Measurements from ENCODE around the gene ZNF366. TPM values are rescaled to one million over a fixed set of nuclear protein-coding genes. Genes with fewer than 3 reads are reported as not detected.

Gene ZNF366
- total RNA-seq, 1 donor = not detected

GRCh38 chr5:72402381-72402890 is 104.8 kb downstream of the ZNF366 start:
- TF ChIP-seq, protein P1, sequence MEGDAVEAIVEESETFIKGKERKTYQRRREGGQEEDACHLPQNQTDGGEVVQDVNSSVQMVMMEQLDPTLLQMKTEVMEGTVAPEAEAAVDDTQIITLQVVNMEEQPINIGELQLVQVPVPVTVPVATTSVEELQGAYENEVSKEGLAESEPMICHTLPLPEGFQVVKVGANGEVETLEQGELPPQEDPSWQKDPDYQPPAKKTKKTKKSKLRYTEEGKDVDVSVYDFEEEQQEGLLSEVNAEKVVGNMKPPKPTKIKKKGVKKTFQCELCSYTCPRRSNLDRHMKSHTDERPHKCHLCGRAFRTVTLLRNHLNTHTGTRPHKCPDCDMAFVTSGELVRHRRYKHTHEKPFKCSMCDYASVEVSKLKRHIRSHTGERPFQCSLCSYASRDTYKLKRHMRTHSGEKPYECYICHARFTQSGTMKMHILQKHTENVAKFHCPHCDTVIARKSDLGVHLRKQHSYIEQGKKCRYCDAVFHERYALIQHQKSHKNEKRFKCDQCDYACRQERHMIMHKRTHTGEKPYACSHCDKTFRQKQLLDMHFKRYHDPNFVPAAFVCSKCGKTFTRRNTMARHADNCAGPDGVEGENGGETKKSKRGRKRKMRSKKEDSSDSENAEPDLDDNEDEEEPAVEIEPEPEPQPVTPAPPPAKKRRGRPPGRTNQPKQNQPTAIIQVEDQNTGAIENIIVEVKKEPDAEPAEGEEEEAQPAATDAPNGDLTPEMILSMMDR (IDR thresholded peaks at IDR 0.05; ENCODE audit: insufficient read depth, low read length) = no peak
- H3K4me3 ChIP-seq (ENCODE audit: low read depth, low read length) = no peak overlapping the region
- peak; percentile 86 for DNase-seq (ENCODE audit: low read depth)

DNA sequence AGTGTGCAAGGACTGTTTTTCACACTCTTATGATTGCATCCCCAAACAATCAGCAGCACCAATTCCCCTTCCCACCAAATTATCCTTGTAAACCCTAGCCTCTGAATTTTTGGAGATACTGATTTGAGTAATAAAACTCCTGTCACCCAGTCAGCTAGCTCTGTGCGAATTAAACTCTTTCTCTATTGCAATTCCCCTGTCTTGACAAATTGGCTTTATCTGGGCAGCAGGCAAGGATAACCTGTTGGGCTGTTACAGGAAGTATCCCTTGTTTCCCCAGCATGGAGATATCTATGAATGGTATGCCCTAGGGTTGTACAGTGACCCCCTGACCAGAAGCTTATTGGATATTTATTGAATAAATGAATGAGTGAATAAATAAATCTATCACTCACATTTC is 106.3 kb downstream of the ZNF366 start:
- TF ChIP-seq, protein P1 (IDR thresholded peaks at IDR 0.05; ENCODE audit: insufficient read depth, low read length) = no peak
- H3K4me3 ChIP-seq (ENCODE audit: low read depth, low read length) = no peak overlapping the region
- no peak for DNase-seq (ENCODE audit: low read depth)

GRCh38 chr5:72397836-72398235 is 109.4 kb downstream of the ZNF366 start:
- H3K4me3 ChIP-seq (ENCODE audit: low read depth, low read length) = no peak overlapping the region
- TF ChIP-seq, protein P1 (IDR thresholded peaks at IDR 0.05; ENCODE audit: insufficient read depth, low read length) = no peak
- no peak for DNase-seq (ENCODE audit: low read depth)

DNA sequence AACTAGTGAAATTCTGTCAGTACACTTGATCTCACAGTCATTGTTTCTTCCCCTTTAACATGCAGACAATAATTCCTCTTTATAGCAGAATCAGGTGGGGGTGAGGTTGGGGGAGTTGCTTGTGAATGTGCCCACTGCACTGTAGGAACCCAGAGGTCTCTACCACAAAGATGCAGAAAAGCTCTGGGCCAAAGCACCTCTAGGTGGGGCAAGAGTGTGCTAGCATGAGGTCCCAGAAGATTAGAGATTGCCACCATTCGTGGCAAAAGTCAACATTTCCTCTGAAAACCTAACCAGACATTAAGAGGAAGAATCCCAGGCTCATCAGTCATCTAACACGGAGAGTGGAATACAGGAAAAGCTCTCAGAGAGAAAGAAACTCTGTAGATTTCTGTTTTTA is 112.5 kb downstream of the ZNF366 start:
- TF ChIP-seq, protein P1 (IDR thresholded peaks at IDR 0.05; ENCODE audit: insufficient read depth, low read length) = peak; percentile 38
- DNase-seq (ENCODE audit: low read depth) = no peak
- H3K4me3 ChIP-seq (ENCODE audit: low read depth, low read length) = no peak overlapping the region

DNA sequence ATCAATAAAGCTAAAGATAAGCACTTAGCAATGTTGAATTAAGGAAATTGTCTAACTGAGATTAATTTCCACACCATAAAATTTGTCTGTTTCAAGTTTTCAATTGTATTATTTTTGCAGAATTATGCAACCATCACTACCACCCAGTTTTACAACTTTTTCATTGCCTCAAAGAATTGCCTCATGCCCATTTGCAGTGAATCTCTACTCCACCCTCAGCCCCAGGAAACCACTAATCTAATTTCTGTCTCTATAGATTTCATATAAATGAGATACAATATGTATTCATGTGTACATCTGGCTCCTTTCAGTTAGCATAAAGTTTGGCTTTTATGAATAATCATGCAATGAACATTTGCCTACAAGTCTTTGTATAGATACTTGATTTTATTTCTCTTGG is 114.2 kb downstream of the ZNF366 start:
- no peak for DNase-seq (ENCODE audit: low read depth)
- H3K4me3 ChIP-seq (ENCODE audit: low read depth, low read length) = no peak overlapping the region
- TF ChIP-seq, protein P1 (IDR thresholded peaks at IDR 0.05; ENCODE audit: insufficient read depth, low read length) = no peak

Other genes with a start within 250 kb of the ZNF366 start
- 80.6 and 83.6 TPM in 2 replicates for gene MRPS27, start 187.2 kb downstream of the ZNF366 start, total RNA-seq (ENCODE audit: low replicate concordance)
- 13.1 and 13.6 TPM in 2 replicates for gene PTCD2, start 187.0 kb downstream of the ZNF366 start, total RNA-seq (ENCODE audit: low replicate concordance)

Data from fibroblast of the aortic adventitia (primary cell).